Measurements from ENCODE around the gene FAM110A. TPM values are rescaled to one million over a fixed set of nuclear protein-coding genes. Genes with fewer than 3 reads are reported as not detected.
A peak's percentile ranks its signal among the peaks of the same experiment; 100 is the strongest.

Gene FAM110A
- total and polyA plus RNA-seq, 9 of the 15 experiments (the other 6 are each of a cell fraction or from before 2014, with no cell fraction given) = 0.73 to 15.5 (median 3.6) TPM

DNA sequence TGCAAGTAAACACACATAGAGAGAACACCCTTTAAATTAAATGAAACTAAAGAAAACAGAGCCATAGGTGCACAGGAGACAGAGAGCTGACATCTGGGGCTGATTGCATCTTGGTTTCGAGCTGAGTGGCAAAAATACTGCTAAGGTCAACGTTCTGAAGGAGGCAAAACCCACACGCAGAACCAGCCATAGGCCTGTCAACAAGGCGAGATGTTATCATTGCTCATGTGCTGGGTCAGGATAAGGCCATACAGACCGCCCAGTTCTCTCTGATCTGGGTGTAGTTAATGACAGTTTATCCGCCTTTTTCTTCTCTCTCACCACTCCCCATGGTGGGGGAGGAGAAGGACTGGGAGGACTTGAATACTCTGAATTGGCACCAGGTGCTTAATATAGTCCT is 4.5 kb upstream of the FAM110A start (continued):
- TF ChIP-seq, protein P1, sequence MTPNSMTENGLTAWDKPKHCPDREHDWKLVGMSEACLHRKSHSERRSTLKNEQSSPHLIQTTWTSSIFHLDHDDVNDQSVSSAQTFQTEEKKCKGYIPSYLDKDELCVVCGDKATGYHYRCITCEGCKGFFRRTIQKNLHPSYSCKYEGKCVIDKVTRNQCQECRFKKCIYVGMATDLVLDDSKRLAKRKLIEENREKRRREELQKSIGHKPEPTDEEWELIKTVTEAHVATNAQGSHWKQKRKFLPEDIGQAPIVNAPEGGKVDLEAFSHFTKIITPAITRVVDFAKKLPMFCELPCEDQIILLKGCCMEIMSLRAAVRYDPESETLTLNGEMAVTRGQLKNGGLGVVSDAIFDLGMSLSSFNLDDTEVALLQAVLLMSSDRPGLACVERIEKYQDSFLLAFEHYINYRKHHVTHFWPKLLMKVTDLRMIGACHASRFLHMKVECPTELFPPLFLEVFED (CRISPR knock-in tag; conservative IDR thresholded peaks at IDR 0.05) = no peak
- TF ChIP-seq HSF4 (CRISPR knock-in tag; IDR thresholded peaks at IDR 0.05; ENCODE audit: borderline replicate concordance) (no peak), PCBP1 (IDR thresholded peaks at IDR 0.05; ENCODE audit: low read depth, low read length, poor library complexity, severe bottlenecking) (no peak), GABPB1 (CRISPR knock-in tag; IDR thresholded peaks at IDR 0.05) (peak; percentile 65), NCOA1 (IDR thresholded peaks at IDR 0.05; ENCODE audit: low read depth) (peak; percentile 78)

DNA sequence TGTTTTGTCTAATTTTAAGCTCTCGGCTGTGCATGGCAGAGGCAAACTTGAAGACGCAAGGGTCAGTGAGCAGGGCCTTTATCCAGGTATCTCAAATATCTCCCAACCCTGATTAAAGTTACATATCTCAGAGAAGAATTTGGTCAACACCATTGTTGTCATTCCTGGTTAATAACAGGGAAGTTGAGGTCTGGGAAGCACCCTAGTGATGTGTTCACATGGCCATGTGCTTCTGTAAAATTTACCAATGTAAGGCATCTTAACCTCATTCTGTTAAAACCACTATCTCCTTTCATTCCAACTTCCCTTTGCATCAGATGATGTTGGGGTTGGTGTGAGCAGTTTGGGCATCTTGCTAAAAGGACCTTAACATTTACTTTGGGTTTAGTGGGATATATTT is 4.0 kb upstream of the FAM110A start:
- no peak for ATAC-seq
- Histone ChIP-seq H3K36me3 (ENCODE audit: control insufficient read depth, insufficient read depth, low read length) (no peaks in the 10 kb centered on the region), H3K27ac (ENCODE audit: extremely low read depth, low read depth, low read length) (peak overlapping the region; percentile 79), H3K79me2 (ENCODE audit: control insufficient read depth, insufficient read depth, low read length) (peaks cover 10% of the 10 kb centered on the region), H3K9me3 (replicated peaks; ENCODE audit: control insufficient read depth, insufficient read depth, low read depth, low read length) (peaks cover 9% of the 10 kb centered on the region), H3K4me3 (no peak overlapping the region), H3K4me2 (ENCODE audit: insufficient read depth, low read length) (peak overlapping the region; percentile 71), H3K9me1 (ENCODE audit: control insufficient read depth, insufficient read depth, low read length) (no peaks in the 10 kb centered on the region), H3K27me3 (ENCODE audit: control insufficient read depth in 2 of 2, insufficient read depth in 2 of 2, low read length in 2 of 2) (no peaks in the 10 kb centered on the region), H3K9ac (ENCODE audit: insufficient read depth in 1 of 2, low read depth in 2 of 2, low read length in 2 of 2) (peak overlapping the region in 1 of 2 experiments; percentile 42; a peak in 2 of 4 replicates), H4K20me1 (replicated peaks; ENCODE audit: control insufficient read depth, insufficient read depth, low read length) (no peaks in the 10 kb centered on the region), H2AFZ (ENCODE audit: low read depth, low read length) (peak overlapping the region; percentile 73), H3K4me1 (replicated peaks in 1 of 2; ENCODE audit: control insufficient read depth in 2 of 2, insufficient read depth in 2 of 2, low read length in 2 of 2) (peaks cover 19 to 34% of the 10 kb centered on the region in 2 experiments)
- 6% methylated on average over 2 of the region's 2 CpGs for WGBS (ENCODE audit: insufficient coverage, low coverage, missing lambda C conversion rate)
- ChIA-PET POLR2A (no interaction called here), CTCF (ENCODE audit: low intra/inter-chr PET ratio) (no interaction called here)
- in situ Hi-C loops (cut with MboI) = no loop called here
- FAIRE-seq = no peak
- DNase-seq (ENCODE audit: extremely low read depth in 1 of 4, low spot score in 3 of 4) = no peak
- BruUV-seq (replicated peaks) = no TSS peak
- intact Hi-C loops (cut with micrococcal nuclease) = no loop called here
- TF ChIP-seq POLR2G (IDR thresholded peaks at IDR 0.05; ENCODE audit: low read depth, low read length) (no peak), ZNF175 (CRISPR knock-in tag; IDR thresholded peaks at IDR 0.05; ENCODE audit: low read depth) (0 out of 2 replicates have a peak, but pooled peaks have one; percentile 3), CBFB (CRISPR knock-in tag; IDR thresholded peaks at IDR 0.05) (no peak), ADNP (tag; IDR thresholded peaks at IDR 0.05) (peak; percentile 49; the same call in 1 of the 2 replicates), TAF7 (tag; IDR thresholded peaks at IDR 0.05) (no peak), RFX7 (CRISPR knock-in tag; IDR thresholded peaks at IDR 0.05) (no peak), ZFX (CRISPR knock-in tag; IDR thresholded peaks at IDR 0.05) (peak; percentile 4; the same call in 1 of the 2 replicates), ZNF778 (CRISPR knock-in tag; IDR thresholded peaks at IDR 0.05) (no peak), FOS (IDR thresholded peaks at IDR 0.05; ENCODE audit: extremely low read depth, insufficient read length) (no peak)
- TF ChIP-seq, protein P2, sequence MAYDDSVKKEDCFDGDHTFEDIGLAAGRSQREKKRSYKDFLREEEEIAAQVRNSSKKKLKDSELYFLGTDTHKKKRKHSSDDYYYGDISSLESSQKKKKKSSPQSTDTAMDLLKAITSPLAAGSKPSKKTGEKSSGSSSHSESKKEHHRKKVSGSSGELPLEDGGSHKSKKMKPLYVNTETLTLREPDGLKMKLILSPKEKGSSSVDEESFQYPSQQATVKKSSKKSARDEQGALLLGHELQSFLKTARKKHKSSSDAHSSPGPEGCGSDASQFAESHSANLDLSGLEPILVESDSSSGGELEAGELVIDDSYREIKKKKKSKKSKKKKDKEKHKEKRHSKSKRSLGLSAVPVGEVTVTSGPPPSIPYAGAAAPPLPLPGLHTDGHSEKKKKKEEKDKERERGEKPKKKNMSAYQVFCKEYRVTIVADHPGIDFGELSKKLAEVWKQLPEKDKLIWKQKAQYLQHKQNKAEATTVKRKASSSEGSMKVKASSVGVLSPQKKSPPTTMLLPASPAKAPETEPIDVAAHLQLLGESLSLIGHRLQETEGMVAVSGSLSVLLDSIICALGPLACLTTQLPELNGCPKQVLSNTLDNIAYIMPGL (CRISPR knock-in tag; IDR thresholded peaks at IDR 0.05) = no peak
- TF ChIP-seq, protein P3, sequence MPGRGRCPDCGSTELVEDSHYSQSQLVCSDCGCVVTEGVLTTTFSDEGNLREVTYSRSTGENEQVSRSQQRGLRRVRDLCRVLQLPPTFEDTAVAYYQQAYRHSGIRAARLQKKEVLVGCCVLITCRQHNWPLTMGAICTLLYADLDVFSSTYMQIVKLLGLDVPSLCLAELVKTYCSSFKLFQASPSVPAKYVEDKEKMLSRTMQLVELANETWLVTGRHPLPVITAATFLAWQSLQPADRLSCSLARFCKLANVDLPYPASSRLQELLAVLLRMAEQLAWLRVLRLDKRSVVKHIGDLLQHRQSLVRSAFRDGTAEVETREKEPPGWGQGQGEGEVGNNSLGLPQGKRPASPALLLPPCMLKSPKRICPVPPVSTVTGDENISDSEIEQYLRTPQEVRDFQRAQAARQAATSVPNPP (IDR thresholded peaks at IDR 0.05; ENCODE audit: borderline replicate concordance, insufficient read depth, insufficient read length) = no peak
- TF ChIP-seq, protein P4, sequence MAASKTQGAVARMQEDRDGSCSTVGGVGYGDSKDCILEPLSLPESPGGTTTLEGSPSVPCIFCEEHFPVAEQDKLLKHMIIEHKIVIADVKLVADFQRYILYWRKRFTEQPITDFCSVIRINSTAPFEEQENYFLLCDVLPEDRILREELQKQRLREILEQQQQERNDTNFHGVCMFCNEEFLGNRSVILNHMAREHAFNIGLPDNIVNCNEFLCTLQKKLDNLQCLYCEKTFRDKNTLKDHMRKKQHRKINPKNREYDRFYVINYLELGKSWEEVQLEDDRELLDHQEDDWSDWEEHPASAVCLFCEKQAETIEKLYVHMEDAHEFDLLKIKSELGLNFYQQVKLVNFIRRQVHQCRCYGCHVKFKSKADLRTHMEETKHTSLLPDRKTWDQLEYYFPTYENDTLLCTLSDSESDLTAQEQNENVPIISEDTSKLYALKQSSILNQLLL (CRISPR knock-in tag; IDR thresholded peaks at IDR 0.05; ENCODE audit: borderline replicate concordance) = no peak
